GM12872 (cell line): ENCODE measurements around the gene WDR38.

Experiments
- TF ChIP-seq, protein P1 (sequence below): IDR thresholded peaks from 3 replicates; pipeline ENCODE4 v1.5.1; 2011; ENCODE audit warnings: low read depth, mild to moderate bottlenecking, low read length, moderate library complexity; ENCODE audit not compliant: insufficient read depth

Gene WDR38

GRCh38 chr9:124810663-124811355 lies 42.5 kb upstream of the WDR38 start:
- TF ChIP-seq, protein P1, sequence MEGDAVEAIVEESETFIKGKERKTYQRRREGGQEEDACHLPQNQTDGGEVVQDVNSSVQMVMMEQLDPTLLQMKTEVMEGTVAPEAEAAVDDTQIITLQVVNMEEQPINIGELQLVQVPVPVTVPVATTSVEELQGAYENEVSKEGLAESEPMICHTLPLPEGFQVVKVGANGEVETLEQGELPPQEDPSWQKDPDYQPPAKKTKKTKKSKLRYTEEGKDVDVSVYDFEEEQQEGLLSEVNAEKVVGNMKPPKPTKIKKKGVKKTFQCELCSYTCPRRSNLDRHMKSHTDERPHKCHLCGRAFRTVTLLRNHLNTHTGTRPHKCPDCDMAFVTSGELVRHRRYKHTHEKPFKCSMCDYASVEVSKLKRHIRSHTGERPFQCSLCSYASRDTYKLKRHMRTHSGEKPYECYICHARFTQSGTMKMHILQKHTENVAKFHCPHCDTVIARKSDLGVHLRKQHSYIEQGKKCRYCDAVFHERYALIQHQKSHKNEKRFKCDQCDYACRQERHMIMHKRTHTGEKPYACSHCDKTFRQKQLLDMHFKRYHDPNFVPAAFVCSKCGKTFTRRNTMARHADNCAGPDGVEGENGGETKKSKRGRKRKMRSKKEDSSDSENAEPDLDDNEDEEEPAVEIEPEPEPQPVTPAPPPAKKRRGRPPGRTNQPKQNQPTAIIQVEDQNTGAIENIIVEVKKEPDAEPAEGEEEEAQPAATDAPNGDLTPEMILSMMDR, result no peak

- TF ChIP-seq, protein P1, result no peak
These were observed 40.8 kb upstream of the WDR38 start for GRCh38 chr9:124812441-124812876.

- TF ChIP-seq, protein P1, result no peak
These were observed 40.2 kb upstream of the WDR38 start for GRCh38 chr9:124813041-124813440.

- TF ChIP-seq, protein P1, result no peak
These were observed 39.6 kb upstream of the WDR38 start for GRCh38 chr9:124813501-124814163.

GRCh38 chr9:124814164-124814535 lies 39.1 kb upstream of the WDR38 start:
- TF ChIP-seq, protein P1, result no peak

DNA sequence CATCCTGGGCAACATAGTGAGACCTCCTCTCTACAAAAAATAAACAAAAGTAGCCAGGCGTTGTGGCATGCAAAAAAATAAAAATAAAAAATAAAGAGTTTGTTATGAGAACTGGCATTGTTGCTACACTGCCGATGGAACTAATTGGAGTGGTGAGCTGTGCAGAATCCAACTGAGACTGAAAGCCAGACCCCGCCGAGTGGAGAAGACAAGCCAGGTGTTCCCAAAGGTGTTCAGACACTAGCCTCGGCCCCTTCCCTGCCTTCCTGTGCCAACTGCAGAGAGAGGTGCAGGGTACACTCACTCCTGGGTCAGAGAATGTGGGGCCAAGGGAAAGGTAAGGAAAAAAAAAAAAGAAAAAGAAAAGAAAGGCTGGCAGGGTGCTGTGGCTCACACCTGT lies 37.7 kb upstream of the WDR38 start:
- TF ChIP-seq, protein P1, result no peak

- TF ChIP-seq, protein P1, result no peak
These were observed 34.6 kb upstream of the WDR38 start for GRCh38 chr9:124818431-124819281.
